Adrenal gland (tissue), 12 donors: Measurements from ENCODE around the gene PTAR1. TPM values are rescaled to one million over a fixed set of nuclear protein-coding genes. Genes with fewer than 3 reads are reported as not detected.
A peak's percentile ranks its signal among the peaks of the same experiment; 100 is the strongest.
"Not testable (repeated sequence)": the region's sequence is repeated elsewhere in the genome, so short reads cannot be mapped to it uniquely, and the experiment has no call there.

Source experiments
- DNase-seq, 7 donors: peaks; one replicate each; pipeline ENCODE4 v3.0.0-alpha.2; 2019 to 2020
- H3K27ac ChIP-seq, 5 donors: fragments of 200-600 bp; sonication (generic) in 4 of 5; 1 replicate in 3 of 5; 2 replicates in 2 of 5; pipeline versions ENCODE4 v1.5.1 to v1.8.0; 2016 to 2020; ENCODE audit warnings: mild to moderate bottlenecking in 1 of 5
- H3K27me3 ChIP-seq: fragments of 200-600 bp; 2 replicates; pipeline ENCODE4 v1.8.0; 2021
- H3K36me3 ChIP-seq, 2 donors: fragments of 200-600 bp; replicated peaks in 1 of 2; 1 replicate in 1 of 2; 2 replicates in 1 of 2; pipeline versions ENCODE4 v1.5.1 to v1.8.0; 2018 to 2022
- H3K4me1 ChIP-seq, 2 donors: fragments of 200-600 bp; replicated peaks in 1 of 2; 1 replicate in 1 of 2; 2 replicates in 1 of 2; pipeline versions ENCODE4 v1.5.1 to v1.8.0; 2018 to 2021
- H3K4me3 ChIP-seq, 4 donors: fragments of 200-600 bp; sonication (generic) in 3 of 4; one replicate each; pipeline ENCODE4 v1.5.1; 2016 to 2018
- H3K9me3 ChIP-seq, 3 donors: fragments of 200-600 bp; sonication (generic) in 1 of 3; replicated peaks in 1 of 3; 1 replicate in 2 of 3; 2 replicates in 1 of 3; pipeline versions ENCODE4 v1.5.1 to v1.8.0; 2016 to 2021
- CTCF ChIP-seq, 6 experiments: fragments of 450-650 bp in 4 of 6; fragments of 200-600 bp in 2 of 6; sonication (generic) in 1 of 6; IDR thresholded peaks; 1 replicate in 5 of 6; 2 replicates in 1 of 6; pipeline versions ENCODE4 v1.5.1 to v1.8.0; 2016 to 2021; ENCODE audit warnings: antibody characterized with exemption in 6 of 6, mild to moderate bottlenecking in 2 of 6, moderate library complexity in 1 of 6
- POLR2A ChIP-seq, 2 donors: fragments of 450-650 bp; IDR thresholded peaks; one replicate each; pipeline ENCODE4 v1.6.1; 2017; ENCODE audit warnings: antibody characterized with exemption in 2 of 2, mild to moderate bottlenecking in 2 of 2, moderate library complexity in 1 of 2
- WGBS, 4 donors: extraction: QIAGEN DNeasy Blood & Tissue Kit in 2 of 4; methylation state at CpG; one replicate each; pipeline versions ENCODE4 v1.1.5 to v1.1.7; 2013 to 2017; 5-methylcytosine and 5-hydroxymethylcytosine counted together
- intact Hi-C, 2 donors: fragments of 100-400 bp; cut with DNase I; formaldehyde crosslinking; loops; one replicate each; pipeline versions ENCODE4 v1.14.1 to v1.15.0; 2022 to 2023
- polyA plus RNA-seq, 3 donors: library from polyadenylated mRNA; stranded (reverse); fragments of 200-250 nt in 2 of 3; fragments of 350-450 nt in 1 of 3; fragmentation: Illumina TruSeq in 1 of 3; extraction: RNeasy Lipid Tissue Mini Kit (QIAGEN cat#74804) in 1 of 3; gene quantifications; one replicate each; pipeline ENCODE4 v1.2.3, GENCODE V29; 2013 to 2014
- total RNA-seq, 9 donors: library from RNA; depleted of rRNA in 4 of 9; stranded (reverse); fragments of >200 nt in 4 of 9; fragments of 120-200 nt in 1 of 9; fragmentation: NEBNext Ultra II Directional in 1 of 9; extraction: Animal tissue kit (Norgen Biotek cat#: 25700) in 1 of 9; gene quantifications; one replicate each; pipeline versions ENCODE4 v1.1.0 to v1.2.4, GENCODE V29; 2013 to 2023
- donor health status: healthy with polysubstance abuse.
- donor health status: Bipolar disorder and iron deficiency.
- donor health status: DM: yes; HTN: yes; CAD: no.
- donor health status: DM: no; HTN: no; CAD: no.
- donor health status: DM: no; HTN: no; CAD: no.
- donor health status: DM: yes; HTN: yes; CAD: no.

PTAR1 gene
- total and polyA plus RNA-seq, 12 donors, result 3.7 to 70.4 (median 37.2) TPM

GRCh38 chr9:69805962-69806515 lies 46.2 kb upstream of the PTAR1 start:
- intact Hi-C loops, result no loop called here
- peak; percentile 19 to 61 (median 43) for DNase-seq
- H3K4me3 ChIP-seq, result no peak overlapping the region
- no peaks in the 10 kb centered on the region for H3K27me3 ChIP-seq
- no peaks in the 10 kb centered on the region for H3K36me3 ChIP-seq
- no peak for TF ChIP-seq POLR2A (IDR thresholded peaks at IDR 0.05)
- TF ChIP-seq CTCF (IDR thresholded peaks at IDR 0.05), result no peak
- H3K27ac ChIP-seq, result peak overlapping the region in 1 of 5 donors; percentile 1
- no peaks in the 10 kb centered on the region for H3K4me1 ChIP-seq
- 56 to 71% (median 66%) methylated on average over 3 of the region's 3 CpGs for WGBS, 4 donors
- H3K9me3 ChIP-seq, result no peaks in the 10 kb centered on the region

- Histone ChIP-seq H3K27ac (no peak overlapping the region), H3K27me3 (no peaks in the 10 kb centered on the region), H3K9me3 (no peaks in the 10 kb centered on the region), H3K4me1 (no peaks in the 10 kb centered on the region), H3K4me3 (no peak overlapping the region), H3K36me3 (no peaks in the 10 kb centered on the region)
- DNase-seq, result no peak
- 94 to 95% (median 94%) methylated on average over 2 of the region's 2 CpGs for WGBS, 4 donors
- TF ChIP-seq CTCF (IDR thresholded peaks at IDR 0.05) (no peak), POLR2A (IDR thresholded peaks at IDR 0.05) (no peak)
- intact Hi-C loops, result no loop called here
Measured at GRCh38 chr9:69801989-69802388, 42.2 kb upstream of the PTAR1 start.

GRCh38 chr9:69800027-69800426 lies 40.2 kb upstream of the PTAR1 start:
- 63 to 84% (median 71%) methylated on average over 4 to 5 of the region's 5 CpGs for WGBS, 4 donors
- H3K9me3 ChIP-seq, H3K4me3 ChIP-seq, intact Hi-C loops, H3K27me3 ChIP-seq, H3K4me1 ChIP-seq, DNase-seq, H3K36me3 ChIP-seq, H3K27ac ChIP-seq: not testable (repeated sequence)

GRCh38 chr9:69799521-69799920 lies 39.7 kb upstream of the PTAR1 start:
- WGBS, 4 donors, result 90 to 96% (median 95%) methylated on average over 18 of the region's 18 CpGs
- H3K9me3 ChIP-seq, result not testable (repeated sequence)

GRCh38 chr9:69798744-69799143 lies 38.9 kb upstream of the PTAR1 start:
- H3K27ac ChIP-seq, result no peak overlapping the region
- intact Hi-C loops, result no loop called here
- WGBS, 4 donors, result 74 to 83% (median 77%) methylated on average over 4 of the region's 4 CpGs

More at GRCh38 chr9:69799521-69799920, 39.7 kb upstream of the PTAR1 start:
- DNase-seq, H3K27ac ChIP-seq, H3K36me3 ChIP-seq, H3K27me3 ChIP-seq, intact Hi-C loops, H3K4me1 ChIP-seq, H3K4me3 ChIP-seq: not testable (repeated sequence)

More at GRCh38 chr9:69798744-69799143, 38.9 kb upstream of the PTAR1 start:
- no peak for DNase-seq
- H3K27me3 ChIP-seq, result no peaks in the 10 kb centered on the region
- TF ChIP-seq POLR2A (IDR thresholded peaks at IDR 0.05) (no peak), CTCF (IDR thresholded peaks at IDR 0.05) (no peak)
- H3K36me3 ChIP-seq, result no peaks in the 10 kb centered on the region
- no peak overlapping the region for H3K4me3 ChIP-seq
- H3K9me3 ChIP-seq, result no peaks in the 10 kb centered on the region
- H3K4me1 ChIP-seq, result no peaks in the 10 kb centered on the region
